ENCODE results near the gene KRT13.

KRT13 gene

DNA sequence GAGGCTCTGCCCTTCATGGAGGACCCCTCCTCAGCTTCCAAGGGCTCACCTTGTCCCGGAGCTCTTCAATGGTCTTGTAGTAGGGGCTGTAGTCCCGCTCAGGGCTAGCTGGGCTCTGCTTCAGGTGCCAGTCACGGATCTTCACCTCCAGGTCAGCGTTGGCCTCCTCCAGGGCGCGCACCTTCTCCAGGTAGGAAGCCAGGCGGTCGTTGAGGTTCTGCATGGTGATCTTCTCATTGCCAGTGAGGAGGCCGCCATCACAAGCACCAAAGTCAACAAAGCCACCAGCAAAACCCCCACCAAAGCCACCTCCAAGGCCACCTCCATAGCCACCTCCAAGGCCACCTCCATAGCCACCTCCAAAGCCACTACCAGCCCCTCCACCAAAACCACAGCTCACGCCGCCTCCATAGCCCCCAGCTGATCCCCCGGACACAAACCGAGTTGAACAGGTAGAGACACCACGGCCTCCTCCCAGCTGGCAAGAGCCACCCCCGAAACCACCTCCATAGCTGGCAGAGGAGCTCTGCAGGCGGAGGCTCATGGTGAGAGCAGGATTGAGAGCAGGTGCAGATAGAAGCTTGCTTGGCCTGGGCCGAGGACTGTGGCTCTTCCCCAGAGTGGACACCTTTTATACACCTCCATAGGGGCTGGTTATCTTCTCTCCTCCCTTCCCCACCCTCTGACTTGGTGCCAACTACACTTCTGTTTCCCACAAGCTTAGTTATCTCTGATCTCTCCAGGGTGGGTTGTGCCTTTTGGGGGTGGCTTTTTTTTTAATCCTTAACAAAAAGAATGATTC, at the start of gene KRT13:
Gene KRT13 (minus strand): TSS at position 606 of the 802 bp plus-strand sequence. CDS start 62 bp downstream, at position 544.
- no peak within 1 kb of the TSS for H3K27ac ChIP-seq
- TF ChIP-seq ZFX (IDR thresholded peaks at IDR 0.05), result no peak
- TF ChIP-seq CTCF (conservative IDR thresholded peaks at IDR 0.05), result no peak

DNA sequence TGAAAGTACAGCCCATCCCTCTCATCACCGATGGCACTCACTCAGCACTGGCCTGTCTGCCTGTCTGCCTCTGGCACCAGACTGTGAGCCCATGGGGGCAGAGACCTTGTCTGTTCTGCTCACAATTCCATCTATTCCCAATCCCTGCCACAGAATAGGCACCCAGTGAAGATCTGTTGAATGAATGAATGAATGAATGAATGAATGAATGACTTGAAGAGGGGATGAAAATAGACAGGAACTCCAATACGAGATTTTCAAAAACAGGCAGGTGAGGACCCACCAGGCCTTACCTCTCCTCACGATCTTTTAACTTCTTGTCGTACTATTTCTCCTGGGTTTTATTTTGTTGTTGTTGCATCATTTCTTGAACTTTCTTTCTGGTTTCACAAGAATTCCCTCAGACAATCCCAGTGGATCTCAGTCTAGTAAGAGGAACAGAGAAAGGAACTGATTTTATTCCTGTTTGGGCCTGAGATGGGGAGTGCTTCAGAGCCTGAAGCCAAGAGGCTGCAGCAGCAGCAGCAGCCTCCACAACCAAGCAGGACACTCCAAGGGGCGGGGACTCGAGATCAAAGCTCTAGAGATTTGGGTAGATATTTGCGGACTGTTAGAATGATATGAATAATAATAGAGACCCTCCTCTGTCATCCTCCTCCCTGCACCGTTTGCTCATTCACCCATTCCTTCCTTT, 48.7 kb upstream of the KRT13 start:
- TF ChIP-seq ZFX (IDR thresholded peaks at IDR 0.05), result no peak
- no peak for TF ChIP-seq CTCF (conservative IDR thresholded peaks at IDR 0.05)
- H3K27ac ChIP-seq, result no peak overlapping the region

DNA sequence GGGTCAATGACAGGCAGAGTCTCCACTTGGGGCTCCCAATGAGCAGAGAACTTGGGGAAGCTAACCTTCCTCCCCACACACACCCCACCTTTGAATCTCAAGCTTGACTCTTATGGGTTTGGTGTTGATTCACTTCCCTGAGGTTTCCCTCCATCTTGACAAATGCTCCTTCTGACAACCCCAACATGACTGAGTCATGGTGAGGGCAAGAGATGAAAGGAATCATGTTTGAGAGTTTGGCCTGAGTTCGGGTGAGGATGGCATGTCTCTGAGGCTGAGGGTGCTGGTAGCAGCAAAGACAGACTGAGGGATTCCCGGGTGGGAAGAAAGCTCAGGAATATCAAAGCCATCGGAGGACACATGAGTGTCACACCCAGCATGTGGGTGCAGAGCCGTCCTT, 47.8 kb upstream of the KRT13 start:
- H3K27ac ChIP-seq, result no peak overlapping the region
- TF ChIP-seq ZFX (IDR thresholded peaks at IDR 0.05) (no peak), CTCF (conservative IDR thresholded peaks at IDR 0.05) (no peak)

GRCh38 chr17:41552455-41552854, 47.0 kb upstream of the KRT13 start:
- no peak overlapping the region for H3K27ac ChIP-seq
- no peak for TF ChIP-seq CTCF (conservative IDR thresholded peaks at IDR 0.05)
- TF ChIP-seq ZFX (IDR thresholded peaks at IDR 0.05), result no peak

DNA sequence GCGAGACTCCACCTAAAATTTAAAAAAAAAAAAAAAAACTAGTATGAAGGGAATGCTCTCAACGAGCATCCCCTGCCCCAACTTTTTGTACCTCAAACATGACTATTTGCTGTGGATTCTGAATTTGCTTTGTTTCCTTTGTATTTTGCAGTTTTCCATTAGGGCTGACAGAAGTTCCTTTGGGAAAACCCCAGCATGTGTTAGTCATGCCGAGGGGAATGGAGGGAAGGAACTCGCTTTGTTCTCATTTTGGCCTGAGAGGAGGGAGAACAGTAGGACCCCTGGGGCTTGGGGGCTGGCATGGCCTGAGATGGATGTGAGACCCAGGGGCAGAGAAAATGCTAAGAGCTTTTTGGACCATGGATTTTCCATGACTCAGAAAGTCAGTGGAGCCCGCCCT, 46.0 kb upstream of the KRT13 start:
- no peak for TF ChIP-seq ZFX (IDR thresholded peaks at IDR 0.05)
- TF ChIP-seq CTCF (conservative IDR thresholded peaks at IDR 0.05), result no peak
- H3K27ac ChIP-seq, result no peak overlapping the region

GRCh38 chr17:41549596-41550039, 44.2 kb upstream of the KRT13 start:
- no peak overlapping the region for H3K27ac ChIP-seq
- TF ChIP-seq ZFX (IDR thresholded peaks at IDR 0.05) (no peak), CTCF (conservative IDR thresholded peaks at IDR 0.05) (no peak; the same call in none of the 2 replicates)
